ENCODE results near the gene FLNB.
"Not testable (repeated sequence)": the region's sequence is repeated elsewhere in the genome, so short reads cannot be mapped to it uniquely, and the experiment has no call there.

Gene FLNB

DNA sequence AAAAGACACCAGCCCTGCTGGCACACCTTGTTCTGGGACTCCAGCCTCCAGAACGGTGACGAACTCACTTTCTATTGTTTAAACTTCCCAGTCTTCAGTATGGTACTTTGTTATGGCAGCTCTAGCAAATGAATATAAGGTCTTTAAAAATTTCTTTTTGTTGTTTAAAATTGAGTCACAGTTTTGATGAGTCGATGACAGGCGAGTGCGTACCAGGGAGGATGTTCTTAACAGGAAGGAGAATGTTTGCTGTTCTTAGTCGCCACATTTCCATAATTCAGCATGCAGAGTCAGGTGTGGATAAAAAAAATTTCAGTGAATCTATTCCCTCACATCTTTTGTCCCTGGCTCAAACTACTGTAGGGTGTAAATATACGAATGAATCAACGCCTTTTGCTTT is 190.1 kb downstream of the FLNB start:
- 86% methylated on average over 6 of the region's 8 CpGs for WGBS
- Histone ChIP-seq H3K4me3 (ENCODE audit: low read length) (no peak overlapping the region), H3K9ac (ENCODE audit: low read depth, low read length) (no peak overlapping the region), H3K36me3 (ENCODE audit: insufficient read depth, low read length) (no peaks in the 10 kb centered on the region), H3K9me3 (ENCODE audit: insufficient read depth, low read depth, low read length) (no peaks in the 10 kb centered on the region), H3K27ac (ENCODE audit: low read depth, low read length) (no peak overlapping the region), H3K27me3 (ENCODE audit: insufficient read depth, low read length) (no peaks in the 10 kb centered on the region), H3K4me1 (ENCODE audit: insufficient read depth, low read length) (no peaks in the 10 kb centered on the region)

DNA sequence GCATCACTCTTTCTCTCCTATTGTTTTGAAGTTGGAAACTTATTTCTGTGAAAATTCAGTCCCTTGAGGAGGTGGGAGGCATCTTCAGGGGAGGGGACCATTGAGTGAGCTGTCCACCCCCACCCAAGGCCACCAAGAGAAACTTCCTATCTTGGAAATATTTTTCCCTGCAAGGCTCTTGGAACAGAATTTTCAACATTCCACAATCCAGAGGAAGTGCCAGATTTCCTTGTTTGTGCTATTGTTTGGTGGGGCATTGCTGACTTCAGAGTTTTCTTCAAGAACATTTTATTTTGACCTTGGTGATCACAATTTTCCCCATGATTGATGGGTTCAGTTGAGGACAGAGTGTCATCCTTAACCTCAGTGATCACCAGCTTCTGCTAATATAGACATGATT is 190.6 kb downstream of the FLNB start:
- Histone ChIP-seq H3K27ac (ENCODE audit: low read depth, low read length) (no peak overlapping the region), H3K9ac (ENCODE audit: low read depth, low read length) (no peak overlapping the region), H3K36me3 (ENCODE audit: insufficient read depth, low read length) (no peaks in the 10 kb centered on the region), H3K4me1 (ENCODE audit: insufficient read depth, low read length) (no peaks in the 10 kb centered on the region), H3K9me3 (ENCODE audit: insufficient read depth, low read depth, low read length) (no peaks in the 10 kb centered on the region), H3K4me3 (ENCODE audit: low read length) (no peak overlapping the region), H3K27me3 (ENCODE audit: insufficient read depth, low read length) (no peaks in the 10 kb centered on the region)

DNA sequence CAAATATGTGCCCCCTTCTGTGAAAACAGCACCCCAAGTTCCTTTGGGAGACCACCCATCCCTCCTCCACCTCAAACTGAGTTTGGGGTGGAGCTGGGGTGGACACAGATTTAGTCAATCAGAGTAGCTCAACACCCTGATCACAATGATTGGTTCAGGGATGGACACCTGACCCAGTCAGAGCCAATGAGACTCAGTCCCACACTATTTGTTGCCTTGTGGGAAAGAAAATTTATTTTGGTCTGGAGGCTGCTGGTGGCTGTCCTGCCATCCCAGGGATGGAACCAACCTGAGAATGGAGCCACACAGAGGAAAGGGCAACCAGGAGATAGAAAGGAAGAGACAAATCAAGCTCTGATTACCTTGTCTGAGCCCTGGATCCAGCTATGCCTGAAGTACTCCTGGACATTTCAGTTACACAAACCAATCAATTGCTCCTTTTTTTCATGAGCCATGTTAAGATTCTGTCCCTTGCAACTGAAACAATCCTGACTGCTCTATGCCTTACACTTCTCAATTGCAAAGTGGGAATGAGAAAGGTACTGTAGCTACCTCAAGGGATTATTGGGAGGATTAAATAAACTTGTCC is 192.0 kb downstream of the FLNB start:
- Histone ChIP-seq H3K4me1 (ENCODE audit: insufficient read depth, low read length) (no peaks in the 10 kb centered on the region), H3K9me3 (ENCODE audit: insufficient read depth, low read depth, low read length) (no peaks in the 10 kb centered on the region), H3K4me3 (ENCODE audit: low read length) (no peak overlapping the region), H3K9ac (ENCODE audit: low read depth, low read length) (no peak overlapping the region), H3K27ac (ENCODE audit: low read depth, low read length) (no peak overlapping the region), H3K27me3 (ENCODE audit: insufficient read depth, low read length) (no peaks in the 10 kb centered on the region), H3K36me3 (ENCODE audit: insufficient read depth, low read length) (no peaks in the 10 kb centered on the region)

DNA sequence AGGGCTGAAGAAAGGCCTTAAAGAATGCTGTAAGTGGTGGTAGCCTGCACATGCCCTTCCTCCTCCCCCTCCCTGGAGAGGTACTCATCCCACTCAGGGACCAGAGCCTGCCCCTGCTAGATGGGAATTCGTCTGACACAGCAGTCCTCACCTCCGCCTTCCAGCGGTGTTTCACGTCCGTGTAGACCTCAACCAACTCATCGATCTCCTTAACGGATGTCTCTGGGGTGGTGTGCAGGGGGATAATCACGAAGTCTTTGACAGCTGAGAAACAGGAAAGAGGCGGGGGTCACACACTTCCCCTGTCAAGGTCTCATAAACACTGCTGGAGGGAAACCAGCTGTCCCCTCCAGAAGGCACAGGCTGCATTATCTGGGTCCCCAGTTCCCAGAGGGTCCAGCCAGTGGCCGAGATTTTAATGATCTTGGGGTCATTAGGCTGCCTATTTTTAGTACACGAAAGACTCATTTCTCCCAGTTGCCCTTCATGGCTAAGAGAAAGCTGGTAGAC is 192.7 kb downstream of the FLNB start:
- no peaks in the 10 kb centered on the region for H3K27me3 ChIP-seq (ENCODE audit: insufficient read depth, low read length)
- H3K9ac ChIP-seq (ENCODE audit: low read depth, low read length): no peak overlapping the region
- no peak overlapping the region for H3K27ac ChIP-seq (ENCODE audit: low read depth, low read length)
- WGBS: 92% methylated on average over 11 of the region's 11 CpGs
- no peak overlapping the region for H3K4me3 ChIP-seq (ENCODE audit: low read length)
- no peaks in the 10 kb centered on the region for H3K36me3 ChIP-seq (ENCODE audit: insufficient read depth, low read length)
- H3K9me3 ChIP-seq (ENCODE audit: insufficient read depth, low read depth, low read length): no peaks in the 10 kb centered on the region
- H3K4me1 ChIP-seq (ENCODE audit: insufficient read depth, low read length): no peaks in the 10 kb centered on the region

DNA sequence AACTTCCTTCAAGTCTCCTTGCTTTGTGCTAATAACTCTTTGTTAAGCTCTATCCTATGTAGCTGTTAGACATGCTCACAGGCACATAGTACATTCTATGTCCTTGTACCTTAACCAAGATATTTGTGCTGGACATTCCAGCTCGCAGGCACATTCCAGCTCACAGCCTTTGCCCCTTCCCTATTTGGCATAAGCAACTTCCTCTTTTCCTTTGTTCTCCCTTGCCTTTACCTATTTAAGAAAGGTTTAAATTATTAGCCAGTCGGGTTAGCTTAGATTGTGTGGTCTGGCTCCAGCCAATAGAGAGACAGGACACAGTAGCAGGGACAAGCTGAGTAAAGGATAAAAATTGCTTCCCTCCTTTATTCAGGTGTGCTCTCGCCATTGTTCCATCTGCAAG is 193.2 kb downstream of the FLNB start:
- WGBS: 95% methylated on average over 3 of the region's 3 CpGs

DNA sequence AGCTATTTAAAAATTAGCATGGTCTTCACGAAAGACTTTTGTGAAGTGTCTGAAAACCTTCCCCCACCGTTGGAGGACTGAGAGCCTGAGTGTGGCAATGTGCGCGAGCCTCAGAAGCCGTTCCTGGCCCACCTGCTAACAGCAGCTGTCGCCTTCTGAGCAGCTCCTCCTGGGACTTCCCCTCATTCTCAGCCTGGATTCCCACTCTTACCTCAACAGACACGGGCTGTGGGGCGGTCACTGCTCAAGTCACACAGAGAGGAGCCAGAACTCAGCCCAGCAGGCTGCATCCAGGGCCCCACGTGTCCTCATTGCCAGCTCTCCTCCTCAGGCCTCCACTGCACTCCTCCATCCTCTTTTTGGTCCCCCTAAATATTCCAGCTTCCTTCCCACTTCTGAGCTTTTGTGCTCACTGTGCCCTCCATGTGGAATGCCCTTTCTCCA is 194.7 kb downstream of the FLNB start:
- Histone ChIP-seq H3K36me3 (ENCODE audit: insufficient read depth, low read length) (no peaks in the 10 kb centered on the region), H3K9me3 (ENCODE audit: insufficient read depth, low read depth, low read length) (no peaks in the 10 kb centered on the region), H3K27me3 (ENCODE audit: insufficient read depth, low read length) (no peaks in the 10 kb centered on the region), H3K4me1 (ENCODE audit: insufficient read depth, low read length) (no peaks in the 10 kb centered on the region), H3K9ac (ENCODE audit: low read depth, low read length) (no peak overlapping the region), H3K27ac (ENCODE audit: low read depth, low read length) (no peak overlapping the region), H3K4me3 (ENCODE audit: low read length) (no peak overlapping the region)
- 87% methylated on average over 9 of the region's 9 CpGs for WGBS

More for the DNA sequence above, 193.2 kb downstream of the FLNB start:
- not testable (repeated sequence) for H3K27me3 ChIP-seq (ENCODE audit: insufficient read depth, low read length); H3K9ac ChIP-seq (ENCODE audit: low read depth, low read length); H3K4me3 ChIP-seq (ENCODE audit: low read length); H3K4me1 ChIP-seq (ENCODE audit: insufficient read depth, low read length); H3K9me3 ChIP-seq (ENCODE audit: insufficient read depth, low read depth, low read length); H3K27ac ChIP-seq (ENCODE audit: low read depth, low read length); H3K36me3 ChIP-seq (ENCODE audit: insufficient read depth, low read length)

DNA sequence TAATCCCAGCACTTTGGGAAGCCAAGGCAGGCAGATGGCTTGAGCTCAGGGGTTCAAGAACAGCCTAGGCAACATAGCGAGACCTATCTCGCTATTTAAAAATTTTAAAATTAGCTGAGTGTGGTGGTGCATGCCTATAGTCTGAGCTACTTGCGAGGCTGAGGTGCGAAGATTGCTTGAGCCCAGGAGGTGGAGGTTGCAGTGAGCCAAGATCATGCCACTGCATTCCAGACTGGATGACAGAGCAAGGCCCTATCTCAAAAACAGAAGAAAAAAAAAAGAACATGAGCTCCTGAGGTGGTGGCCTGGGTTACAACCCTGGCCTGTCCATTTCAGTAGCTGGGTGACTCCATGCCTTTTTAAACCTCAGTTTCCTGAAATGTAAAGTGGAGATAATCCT is 195.3 kb downstream of the FLNB start:
- 94% methylated on average over 4 of the region's 4 CpGs for WGBS

DNA sequence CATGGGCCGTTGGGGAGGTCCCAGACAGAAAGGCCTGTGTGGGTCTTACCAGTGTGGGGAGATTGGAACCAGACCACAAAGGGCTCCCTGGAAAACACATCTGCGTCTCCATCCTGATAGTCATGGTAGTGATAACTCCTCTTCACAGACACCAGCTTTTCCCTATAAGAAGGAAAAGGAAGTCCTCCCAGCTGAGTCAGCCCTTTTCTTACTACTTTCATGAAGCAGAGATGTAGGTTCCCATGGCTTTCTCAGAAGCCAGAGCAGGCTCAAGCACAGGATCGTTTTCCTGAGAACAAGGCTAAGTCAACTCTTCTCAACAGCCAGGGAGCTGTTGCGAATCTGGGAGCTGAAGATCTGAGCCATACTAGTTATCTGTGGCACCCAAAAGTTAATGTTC is 196.5 kb downstream of the FLNB start:
- Histone ChIP-seq H3K36me3 (ENCODE audit: insufficient read depth, low read length) (no peaks in the 10 kb centered on the region), H3K9me3 (ENCODE audit: insufficient read depth, low read depth, low read length) (no peaks in the 10 kb centered on the region), H3K27me3 (ENCODE audit: insufficient read depth, low read length) (no peaks in the 10 kb centered on the region), H3K4me3 (ENCODE audit: low read length) (no peak overlapping the region), H3K4me1 (ENCODE audit: insufficient read depth, low read length) (no peaks in the 10 kb centered on the region), H3K27ac (ENCODE audit: low read depth, low read length) (no peak overlapping the region), H3K9ac (ENCODE audit: low read depth, low read length) (no peak overlapping the region)
- 98% methylated on average over 4 of the region's 4 CpGs for WGBS

More for the DNA sequence above, 195.3 kb downstream of the FLNB start:
- Histone ChIP-seq H3K4me1 (ENCODE audit: insufficient read depth, low read length) (no peaks in the 10 kb centered on the region), H3K36me3 (ENCODE audit: insufficient read depth, low read length) (no peaks in the 10 kb centered on the region), H3K9me3 (ENCODE audit: insufficient read depth, low read depth, low read length) (no peaks in the 10 kb centered on the region), H3K9ac (ENCODE audit: low read depth, low read length) (no peak overlapping the region), H3K4me3 (ENCODE audit: low read length) (no peak overlapping the region), H3K27ac (ENCODE audit: low read depth, low read length) (no peak overlapping the region), H3K27me3 (ENCODE audit: insufficient read depth, low read length) (no peaks in the 10 kb centered on the region)

DNA sequence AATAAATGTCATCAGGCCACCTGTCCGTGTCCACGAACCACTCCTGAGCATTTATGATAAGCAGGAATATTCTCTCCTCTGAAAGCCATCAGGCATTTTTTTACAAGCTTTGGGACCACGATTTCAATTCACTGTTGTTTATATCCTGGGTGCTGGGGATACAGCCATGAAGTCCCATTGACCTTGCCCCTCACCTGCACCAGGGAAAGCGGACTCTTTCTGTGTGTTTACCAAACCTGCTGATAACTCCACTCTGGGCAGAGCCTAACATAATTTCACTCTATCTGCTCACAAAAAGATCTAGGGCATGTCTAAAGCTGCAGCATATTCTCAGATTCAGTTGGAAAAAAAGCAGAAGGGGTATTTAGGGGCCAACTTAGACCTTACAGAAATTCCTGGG is 197.8 kb downstream of the FLNB start:
- Histone ChIP-seq H3K27me3 (ENCODE audit: insufficient read depth, low read length) (no peaks in the 10 kb centered on the region), H3K4me1 (ENCODE audit: insufficient read depth, low read length) (no peaks in the 10 kb centered on the region), H3K36me3 (ENCODE audit: insufficient read depth, low read length) (no peaks in the 10 kb centered on the region), H3K9me3 (ENCODE audit: insufficient read depth, low read depth, low read length) (no peaks in the 10 kb centered on the region), H3K9ac (ENCODE audit: low read depth, low read length) (no peak overlapping the region), H3K27ac (ENCODE audit: low read depth, low read length) (no peak overlapping the region), H3K4me3 (ENCODE audit: low read length) (no peak overlapping the region)
- WGBS: 91% methylated on average over 4 of the region's 4 CpGs

DNA sequence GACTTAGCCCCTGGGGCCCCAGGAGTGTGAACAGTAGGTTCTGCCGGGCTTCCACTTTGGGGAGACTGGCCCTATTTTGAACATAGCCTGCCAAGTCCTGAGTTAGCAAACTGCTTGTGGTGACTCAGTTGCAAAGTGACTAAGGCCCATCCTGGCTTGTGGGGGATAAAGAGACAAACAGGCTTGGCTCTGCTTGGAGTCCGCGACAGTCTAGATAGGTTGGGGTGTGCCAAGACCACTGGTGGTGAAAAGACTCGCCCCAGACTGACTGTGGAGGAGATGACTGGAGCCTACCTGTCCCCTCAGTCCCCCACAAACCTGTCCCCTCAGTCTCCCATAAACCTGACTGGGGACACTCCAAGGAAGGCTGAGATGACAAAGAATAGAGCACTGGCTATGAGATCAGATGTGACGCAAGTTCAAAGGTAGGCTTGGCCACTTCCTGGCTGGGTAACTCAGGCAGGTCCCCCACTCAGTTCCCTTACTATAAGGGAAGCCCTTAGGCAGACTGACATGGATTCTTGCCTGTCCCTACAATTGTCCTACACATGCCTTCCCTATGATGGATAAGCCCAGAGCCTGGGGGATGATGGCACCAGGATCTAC is 198.3 kb downstream of the FLNB start:
- Histone ChIP-seq H3K4me1 (ENCODE audit: insufficient read depth, low read length) (no peaks in the 10 kb centered on the region), H3K27me3 (ENCODE audit: insufficient read depth, low read length) (no peaks in the 10 kb centered on the region), H3K27ac (ENCODE audit: low read depth, low read length) (no peak overlapping the region), H3K9ac (ENCODE audit: low read depth, low read length) (no peak overlapping the region), H3K4me3 (ENCODE audit: low read length) (no peak overlapping the region), H3K36me3 (ENCODE audit: insufficient read depth, low read length) (no peaks in the 10 kb centered on the region), H3K9me3 (ENCODE audit: insufficient read depth, low read depth, low read length) (no peaks in the 10 kb centered on the region)
- WGBS: 88% methylated on average over 5 of the region's 5 CpGs

DNA sequence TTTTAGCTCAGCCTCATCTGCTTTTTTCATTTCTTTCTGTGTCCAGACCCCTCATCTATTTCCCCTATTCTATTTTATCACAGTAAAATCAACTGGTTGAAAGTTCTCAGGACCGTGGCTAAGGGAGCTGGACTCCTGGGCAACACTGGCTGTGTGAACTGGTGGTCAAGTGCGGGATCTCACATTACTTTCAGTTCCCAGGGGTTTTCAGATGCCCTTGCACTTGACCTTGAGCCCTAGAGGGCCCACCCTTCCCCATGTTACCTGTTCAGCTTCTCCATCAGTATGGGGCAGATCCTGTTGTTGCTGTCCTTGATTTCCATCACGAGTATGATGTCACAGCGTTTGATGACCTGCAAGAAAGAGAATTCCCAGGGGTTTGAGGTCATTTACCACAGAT is 199.7 kb downstream of the FLNB start:
- WGBS: 95% methylated on average over 4 of the region's 4 CpGs

DNA sequence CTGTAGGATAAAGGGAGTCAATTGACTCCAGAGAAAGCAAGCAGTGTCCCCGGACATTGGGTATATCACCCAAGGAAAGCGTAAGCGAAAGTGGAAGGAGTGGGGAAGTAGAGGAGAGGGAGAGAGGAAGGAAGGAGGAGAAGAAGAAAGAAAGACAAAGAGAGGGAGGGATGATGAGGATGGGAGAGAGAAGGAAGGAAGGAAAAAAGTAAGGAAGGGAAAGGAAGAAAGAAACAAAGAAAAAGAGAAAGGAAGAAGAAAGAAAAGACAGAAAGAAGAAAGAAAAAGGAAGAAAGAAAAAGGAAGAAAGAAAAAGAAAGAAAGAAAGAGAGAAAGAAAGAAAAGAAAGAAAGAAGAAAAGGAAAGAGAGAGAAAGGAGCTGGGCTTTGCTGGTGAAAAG is 201.7 kb downstream of the FLNB start:
- 76% methylated on average over 3 of the region's 3 CpGs for WGBS
- H3K4me1 ChIP-seq (ENCODE audit: insufficient read depth, low read length): no peaks in the 10 kb centered on the region
- no peak overlapping the region for H3K4me3 ChIP-seq (ENCODE audit: low read length)
- no peaks in the 10 kb centered on the region for H3K27me3 ChIP-seq (ENCODE audit: insufficient read depth, low read length)
- H3K36me3 ChIP-seq (ENCODE audit: insufficient read depth, low read length): no peaks in the 10 kb centered on the region
- no peak overlapping the region for H3K9ac ChIP-seq (ENCODE audit: low read depth, low read length)
- H3K27ac ChIP-seq (ENCODE audit: low read depth, low read length): no peak overlapping the region
- H3K9me3 ChIP-seq (ENCODE audit: insufficient read depth, low read depth, low read length): no peaks in the 10 kb centered on the region

More for the DNA sequence above, 199.7 kb downstream of the FLNB start:
- Histone ChIP-seq H3K9me3 (ENCODE audit: insufficient read depth, low read depth, low read length) (no peaks in the 10 kb centered on the region), H3K4me3 (ENCODE audit: low read length) (no peak overlapping the region), H3K27me3 (ENCODE audit: insufficient read depth, low read length) (no peaks in the 10 kb centered on the region), H3K9ac (ENCODE audit: low read depth, low read length) (no peak overlapping the region), H3K27ac (ENCODE audit: low read depth, low read length) (no peak overlapping the region), H3K4me1 (ENCODE audit: insufficient read depth, low read length) (no peaks in the 10 kb centered on the region), H3K36me3 (ENCODE audit: insufficient read depth, low read length) (no peaks in the 10 kb centered on the region)

All from HUES64 (cell line).